ENCODE results near the gene CEP41. TPM values are rescaled to one million over a fixed set of nuclear protein-coding genes. Genes with fewer than 3 reads are reported as not detected.

Gene CEP41
- polyA plus RNA-seq, 1 donor, result 12.8 TPM

- Histone ChIP-seq H3K4me3 (ENCODE audit: low read length) (no peak overlapping the region), H3K9me3 (ENCODE audit: control insufficient read depth, low read depth, low read length) (peaks cover 3% of the 10 kb centered on the region), H3K36me3 (ENCODE audit: control insufficient read depth, insufficient read depth, low read length) (no peaks in the 10 kb centered on the region), H3K27me3 (ENCODE audit: control insufficient read depth, insufficient read depth, low read length) (no peaks in the 10 kb centered on the region), H3K4me1 (ENCODE audit: control insufficient read depth, insufficient read depth, low read length) (peaks cover 6% of the 10 kb centered on the region), H3K27ac (ENCODE audit: low read length) (no peak overlapping the region)
- DNase-seq, result peak in 1 of 2 donors; percentile 31
- WGBS (ENCODE audit: insufficient coverage, low lambda C conversion rate), result no CpG with 5 or more reads among the region's 1 CpG
These were observed 41.1 kb upstream of the CEP41 start for GRCh38 chr7:130481898-130482297.

- H3K9me3 ChIP-seq (ENCODE audit: control insufficient read depth, low read depth, low read length), result no peaks in the 10 kb centered on the region
- peaks cover 6% of the 10 kb centered on the region for H3K4me1 ChIP-seq (ENCODE audit: control insufficient read depth, insufficient read depth, low read length)
- no peaks in the 10 kb centered on the region for H3K27me3 ChIP-seq (ENCODE audit: control insufficient read depth, insufficient read depth, low read length)
- no peak overlapping the region for H3K4me3 ChIP-seq (ENCODE audit: low read length)
- no peak overlapping the region for H3K27ac ChIP-seq (ENCODE audit: low read length)
- DNase-seq, result no peak
- no CpG with 5 or more reads among the region's 1 CpG for WGBS (ENCODE audit: insufficient coverage, low lambda C conversion rate)
- H3K36me3 ChIP-seq (ENCODE audit: control insufficient read depth, insufficient read depth, low read length), result no peaks in the 10 kb centered on the region
These were observed 39.0 kb upstream of the CEP41 start for GRCh38 chr7:130479716-130480400.

GRCh38 chr7:130478991-130479390 is 38.2 kb upstream of the CEP41 start:
- Histone ChIP-seq H3K27ac (ENCODE audit: low read length) (no peak overlapping the region), H3K4me1 (ENCODE audit: control insufficient read depth, insufficient read depth, low read length) (peaks cover 6% of the 10 kb centered on the region), H3K9me3 (ENCODE audit: control insufficient read depth, low read depth, low read length) (no peaks in the 10 kb centered on the region), H3K27me3 (ENCODE audit: control insufficient read depth, insufficient read depth, low read length) (no peaks in the 10 kb centered on the region), H3K4me3 (ENCODE audit: low read length) (no peak overlapping the region), H3K36me3 (ENCODE audit: control insufficient read depth, insufficient read depth, low read length) (no peaks in the 10 kb centered on the region)
- WGBS (ENCODE audit: insufficient coverage, low lambda C conversion rate), result 81% methylated on average over 3 of the region's 3 CpGs
- DNase-seq, result no peak

GRCh38 chr7:130476297-130477150 is 35.7 kb upstream of the CEP41 start:
- no peaks in the 10 kb centered on the region for H3K36me3 ChIP-seq (ENCODE audit: control insufficient read depth, insufficient read depth, low read length)
- no peak for DNase-seq
- H3K9me3 ChIP-seq (ENCODE audit: control insufficient read depth, low read depth, low read length), result no peaks in the 10 kb centered on the region
- H3K27me3 ChIP-seq (ENCODE audit: control insufficient read depth, insufficient read depth, low read length), result no peaks in the 10 kb centered on the region
- H3K27ac ChIP-seq (ENCODE audit: low read length), result no peak overlapping the region
- 57% methylated on average over 1 of the region's 9 CpGs for WGBS (ENCODE audit: insufficient coverage, low lambda C conversion rate)
- no peaks in the 10 kb centered on the region for H3K4me1 ChIP-seq (ENCODE audit: control insufficient read depth, insufficient read depth, low read length)
- H3K4me3 ChIP-seq (ENCODE audit: low read length), result no peak overlapping the region

- H3K4me1 ChIP-seq (ENCODE audit: control insufficient read depth, insufficient read depth, low read length), result no peaks in the 10 kb centered on the region
- 65% methylated on average over 4 of the region's 7 CpGs for WGBS (ENCODE audit: insufficient coverage, low lambda C conversion rate)
- H3K36me3 ChIP-seq (ENCODE audit: control insufficient read depth, insufficient read depth, low read length), result no peaks in the 10 kb centered on the region
- no peak for DNase-seq
- H3K4me3 ChIP-seq (ENCODE audit: low read length), result no peak overlapping the region
- no peaks in the 10 kb centered on the region for H3K9me3 ChIP-seq (ENCODE audit: control insufficient read depth, low read depth, low read length)
- no peaks in the 10 kb centered on the region for H3K27me3 ChIP-seq (ENCODE audit: control insufficient read depth, insufficient read depth, low read length)
- no peak overlapping the region for H3K27ac ChIP-seq (ENCODE audit: low read length)
These were observed 35.0 kb upstream of the CEP41 start for GRCh38 chr7:130475776-130476175.

- H3K4me1 ChIP-seq (ENCODE audit: control insufficient read depth, insufficient read depth, low read length), result no peaks in the 10 kb centered on the region
- no peak for DNase-seq
- 87% methylated on average over 2 of the region's 4 CpGs for WGBS (ENCODE audit: insufficient coverage, low lambda C conversion rate)
- no peak overlapping the region for H3K4me3 ChIP-seq (ENCODE audit: low read length)
- no peaks in the 10 kb centered on the region for H3K27me3 ChIP-seq (ENCODE audit: control insufficient read depth, insufficient read depth, low read length)
- no peaks in the 10 kb centered on the region for H3K9me3 ChIP-seq (ENCODE audit: control insufficient read depth, low read depth, low read length)
- no peaks in the 10 kb centered on the region for H3K36me3 ChIP-seq (ENCODE audit: control insufficient read depth, insufficient read depth, low read length)
- H3K27ac ChIP-seq (ENCODE audit: low read length), result no peak overlapping the region
These were observed 33.1 kb upstream of the CEP41 start for GRCh38 chr7:130473876-130474275.

GRCh38 chr7:130473289-130473688 is 32.5 kb upstream of the CEP41 start:
- Histone ChIP-seq H3K4me3 (ENCODE audit: low read length) (no peak overlapping the region), H3K27me3 (ENCODE audit: control insufficient read depth, insufficient read depth, low read length) (no peaks in the 10 kb centered on the region), H3K36me3 (ENCODE audit: control insufficient read depth, insufficient read depth, low read length) (no peaks in the 10 kb centered on the region), H3K27ac (ENCODE audit: low read length) (peak overlapping the region; percentile 12), H3K4me1 (ENCODE audit: control insufficient read depth, insufficient read depth, low read length) (no peaks in the 10 kb centered on the region), H3K9me3 (ENCODE audit: control insufficient read depth, low read depth, low read length) (no peaks in the 10 kb centered on the region)
- no peak for DNase-seq

- no peak for DNase-seq
- no peaks in the 10 kb centered on the region for H3K27me3 ChIP-seq (ENCODE audit: control insufficient read depth, insufficient read depth, low read length)
- H3K36me3 ChIP-seq (ENCODE audit: control insufficient read depth, insufficient read depth, low read length), result no peaks in the 10 kb centered on the region
- no peaks in the 10 kb centered on the region for H3K4me1 ChIP-seq (ENCODE audit: control insufficient read depth, insufficient read depth, low read length)
- H3K4me3 ChIP-seq (ENCODE audit: low read length), result no peak overlapping the region
- H3K27ac ChIP-seq (ENCODE audit: low read length), result no peak overlapping the region
- H3K9me3 ChIP-seq (ENCODE audit: control insufficient read depth, low read depth, low read length), result no peaks in the 10 kb centered on the region
- WGBS (ENCODE audit: insufficient coverage, low lambda C conversion rate), result 72% methylated on average over 2 of the region's 2 CpGs
These were observed 31.2 kb upstream of the CEP41 start for GRCh38 chr7:130471974-130472373.

GRCh38 chr7:130468612-130469011 is 27.8 kb upstream of the CEP41 start:
- Histone ChIP-seq H3K9me3 (ENCODE audit: control insufficient read depth, low read depth, low read length) (no peaks in the 10 kb centered on the region), H3K27ac (ENCODE audit: low read length) (no peak overlapping the region), H3K4me1 (ENCODE audit: control insufficient read depth, insufficient read depth, low read length) (peaks cover 2% of the 10 kb centered on the region), H3K36me3 (ENCODE audit: control insufficient read depth, insufficient read depth, low read length) (no peaks in the 10 kb centered on the region), H3K4me3 (ENCODE audit: low read length) (no peak overlapping the region), H3K27me3 (ENCODE audit: control insufficient read depth, insufficient read depth, low read length) (no peaks in the 10 kb centered on the region)
- DNase-seq, result no peak
- WGBS (ENCODE audit: insufficient coverage, low lambda C conversion rate), result no CpG with 5 or more reads among the region's 1 CpG

- Histone ChIP-seq H3K36me3 (ENCODE audit: control insufficient read depth, insufficient read depth, low read length) (no peaks in the 10 kb centered on the region), H3K4me1 (ENCODE audit: control insufficient read depth, insufficient read depth, low read length) (peaks cover 2% of the 10 kb centered on the region), H3K9me3 (ENCODE audit: control insufficient read depth, low read depth, low read length) (peaks cover 10% of the 10 kb centered on the region), H3K4me3 (ENCODE audit: low read length) (no peak overlapping the region), H3K27ac (ENCODE audit: low read length) (peak overlapping the region; percentile 28), H3K27me3 (ENCODE audit: control insufficient read depth, insufficient read depth, low read length) (no peaks in the 10 kb centered on the region)
- WGBS (ENCODE audit: insufficient coverage, low lambda C conversion rate), result 44% methylated on average over 3 of the region's 4 CpGs
- peak; percentile 38 to 75 for DNase-seq
These were observed 23.0 kb upstream of the CEP41 start for GRCh38 chr7:130463553-130464434.
